MM.1S (cell line): ENCODE measurements around the gene RICTOR.

Experiments used
- DNase-seq: peaks from one replicate; pipeline ENCODE4 v3.0.0-alpha.2; 2015
- H2AFZ ChIP-seq: fragments of 300-600 bp; sonication (generic); 2 replicates; pipeline ENCODE4 v1.6.0; 2016; ENCODE audit warnings: antibody characterized with exemption, low read length
- H3F3A ChIP-seq: fragments of 300-600 bp; sonication (generic); 2 replicates; pipeline ENCODE4 v1.6.1; 2016; ENCODE audit warnings: mild to moderate bottlenecking, antibody characterized with exemption, low read length, moderate library complexity, mixed read lengths; ENCODE audit not compliant: insufficient read depth
- H3K27ac ChIP-seq: fragments of 300-600 bp; sonication (generic); 2 replicates; pipeline ENCODE4 v1.5.1; 2016; ENCODE audit warnings: mild to moderate bottlenecking, low read length
- H3K27me3 ChIP-seq: fragments of 300-600 bp; sonication (generic); replicated peaks from 2 replicates; pipeline ENCODE4 v1.6.0; 2016; ENCODE audit warnings: low read length; ENCODE audit not compliant: insufficient read depth
- H3K36me3 ChIP-seq: fragments of 300-600 bp; sonication (generic); replicated peaks from 2 replicates; pipeline ENCODE4 v1.6.1; 2016; ENCODE audit warnings: mild to moderate bottlenecking, low read length, mixed read lengths; ENCODE audit not compliant: insufficient read depth
- H3K4me1 ChIP-seq: fragments of 300-600 bp; sonication (generic); 2 replicates; pipeline ENCODE4 v1.6.1; 2016; ENCODE audit warnings: low read length, mixed read lengths
- H3K4me2 ChIP-seq: fragments of 300-600 bp; sonication (generic); 2 replicates; pipeline ENCODE4 v1.6.0; 2016; ENCODE audit warnings: low read depth, low read length
- H3K4me3 ChIP-seq: fragments of 300-600 bp; sonication (generic); 2 replicates; pipeline ENCODE4 v1.5.1; 2016; ENCODE audit warnings: low read length, mixed read lengths
- H3K79me2 ChIP-seq: fragments of 300-600 bp; sonication (generic); 2 replicates; pipeline ENCODE4 v1.6.1; 2016; ENCODE audit warnings: mixed run types, low read length, mixed read lengths
- H3K9ac ChIP-seq: fragments of 300-600 bp; sonication (generic); 2 replicates; pipeline ENCODE4 v1.6.1; 2016; ENCODE audit warnings: low read length, mixed read lengths
- H3K9me2 ChIP-seq: fragments of 300-600 bp; sonication (generic); replicated peaks from 2 replicates; pipeline ENCODE4 v1.6.1; 2016; ENCODE audit warnings: mild to moderate bottlenecking, low read length, mixed read lengths; ENCODE audit not compliant: insufficient read depth
- H3K9me3 ChIP-seq: fragments of 300-600 bp; sonication (generic); replicated peaks from 2 replicates; pipeline ENCODE4 v1.6.1; 2016; ENCODE audit warnings: mild to moderate bottlenecking, low read length, mixed read lengths; ENCODE audit not compliant: insufficient read depth
- H4K20me1 ChIP-seq: fragments of 300-600 bp; sonication (generic); 2 replicates; pipeline ENCODE4 v1.6.1; 2016; ENCODE audit warnings: mild to moderate bottlenecking, low read length, moderate library complexity, mixed read lengths; ENCODE audit not compliant: insufficient read depth
- EZH2 ChIP-seq: fragments of 300-600 bp; sonication (generic); optimal IDR thresholded peaks from 2 replicates; pipeline ENCODE3; 2017; ENCODE audit warnings: low read depth, mild to moderate bottlenecking, antibody characterized with exemption, low read length, mixed read lengths
- EZH2phosphoT487 ChIP-seq: fragments of 300-600 bp; sonication (generic); IDR thresholded peaks from 2 replicates; pipeline ENCODE4 v1.6.1; 2018; ENCODE audit warnings: antibody characterized with exemption, low read length
- TF ChIP-seq, protein P1 (sequence below): fragments of 300-600 bp; sonication (generic); IDR thresholded peaks from 2 replicates; pipeline ENCODE4 v1.5.1; 2016; ENCODE audit warnings: antibody characterized with exemption, low read length, mixed read lengths

RICTOR gene

DNA sequence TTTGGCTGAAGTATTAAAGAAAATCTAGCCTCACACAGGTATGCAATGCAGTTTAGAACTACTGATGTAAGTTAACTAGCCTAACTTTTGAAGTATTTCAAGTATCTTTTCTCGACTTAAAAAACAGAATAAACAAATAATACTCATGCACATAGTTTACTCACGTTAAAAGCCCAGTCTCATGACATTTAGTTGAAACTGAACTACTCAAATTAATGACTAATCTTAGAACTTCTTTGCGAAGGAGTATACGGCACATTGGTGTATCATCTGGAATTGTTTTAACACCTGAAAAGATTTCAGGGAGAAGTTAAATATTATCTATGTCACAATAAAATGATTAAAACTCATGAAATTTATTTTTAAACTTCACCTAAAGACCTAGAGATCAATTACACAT is 129.9 kb downstream of the RICTOR start:
- Histone ChIP-seq H3K4me3 (no peak overlapping the region), H3K9me2 (no peaks in the 10 kb centered on the region), H2AFZ (no peak overlapping the region), H3K27me3 (no peaks in the 10 kb centered on the region), H4K20me1 (no peaks in the 10 kb centered on the region), H3K4me1 (no peaks in the 10 kb centered on the region), H3K79me2 (no peaks in the 10 kb centered on the region), H3F3A (no peaks in the 10 kb centered on the region), H3K9ac (no peak overlapping the region), H3K36me3 (peaks cover 12% of the 10 kb centered on the region), H3K9me3 (no peaks in the 10 kb centered on the region), H3K27ac (no peak overlapping the region), H3K4me2 (no peak overlapping the region)
- TF ChIP-seq, protein P1, sequence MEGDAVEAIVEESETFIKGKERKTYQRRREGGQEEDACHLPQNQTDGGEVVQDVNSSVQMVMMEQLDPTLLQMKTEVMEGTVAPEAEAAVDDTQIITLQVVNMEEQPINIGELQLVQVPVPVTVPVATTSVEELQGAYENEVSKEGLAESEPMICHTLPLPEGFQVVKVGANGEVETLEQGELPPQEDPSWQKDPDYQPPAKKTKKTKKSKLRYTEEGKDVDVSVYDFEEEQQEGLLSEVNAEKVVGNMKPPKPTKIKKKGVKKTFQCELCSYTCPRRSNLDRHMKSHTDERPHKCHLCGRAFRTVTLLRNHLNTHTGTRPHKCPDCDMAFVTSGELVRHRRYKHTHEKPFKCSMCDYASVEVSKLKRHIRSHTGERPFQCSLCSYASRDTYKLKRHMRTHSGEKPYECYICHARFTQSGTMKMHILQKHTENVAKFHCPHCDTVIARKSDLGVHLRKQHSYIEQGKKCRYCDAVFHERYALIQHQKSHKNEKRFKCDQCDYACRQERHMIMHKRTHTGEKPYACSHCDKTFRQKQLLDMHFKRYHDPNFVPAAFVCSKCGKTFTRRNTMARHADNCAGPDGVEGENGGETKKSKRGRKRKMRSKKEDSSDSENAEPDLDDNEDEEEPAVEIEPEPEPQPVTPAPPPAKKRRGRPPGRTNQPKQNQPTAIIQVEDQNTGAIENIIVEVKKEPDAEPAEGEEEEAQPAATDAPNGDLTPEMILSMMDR, result no peak
- TF ChIP-seq EZH2phosphoT487, result no peak
- no peak for TF ChIP-seq EZH2
- DNase-seq, result no peak

DNA sequence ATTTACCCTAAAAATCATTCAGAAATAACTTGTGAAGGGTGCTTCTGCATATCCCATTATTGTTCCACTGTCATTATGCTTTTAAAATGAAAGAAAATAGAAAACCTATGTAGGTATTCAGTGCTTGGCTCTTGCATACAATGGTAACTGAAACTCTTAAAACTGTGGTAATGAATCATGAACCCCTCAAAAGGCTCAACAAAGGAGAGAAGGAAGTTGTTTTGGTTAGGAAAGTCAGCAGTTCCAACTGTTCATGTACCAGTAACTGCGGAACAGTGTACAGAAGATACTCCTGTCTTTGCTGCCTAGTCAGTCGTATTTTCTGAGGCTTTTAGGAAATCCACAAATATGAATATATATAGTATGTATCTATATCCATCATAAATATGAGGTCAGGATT is 132.3 kb downstream of the RICTOR start:
- H3K9me3 ChIP-seq, result no peaks in the 10 kb centered on the region
- H2AFZ ChIP-seq, result no peak overlapping the region
- H3K4me3 ChIP-seq, result no peak overlapping the region
- peaks cover 12% of the 10 kb centered on the region for H3K36me3 ChIP-seq
- H4K20me1 ChIP-seq, result no peaks in the 10 kb centered on the region
- no peaks in the 10 kb centered on the region for H3K79me2 ChIP-seq
- no peaks in the 10 kb centered on the region for H3K27me3 ChIP-seq
- no peaks in the 10 kb centered on the region for H3F3A ChIP-seq
- H3K4me1 ChIP-seq, result no peaks in the 10 kb centered on the region
- H3K4me2 ChIP-seq, result no peak overlapping the region
- H3K27ac ChIP-seq, result no peak overlapping the region
- H3K9ac ChIP-seq, result no peak overlapping the region
- no peaks in the 10 kb centered on the region for H3K9me2 ChIP-seq
- DNase-seq, result no peak
- TF ChIP-seq EZH2phosphoT487, result no peak
- TF ChIP-seq, protein P1, result no peak

DNA sequence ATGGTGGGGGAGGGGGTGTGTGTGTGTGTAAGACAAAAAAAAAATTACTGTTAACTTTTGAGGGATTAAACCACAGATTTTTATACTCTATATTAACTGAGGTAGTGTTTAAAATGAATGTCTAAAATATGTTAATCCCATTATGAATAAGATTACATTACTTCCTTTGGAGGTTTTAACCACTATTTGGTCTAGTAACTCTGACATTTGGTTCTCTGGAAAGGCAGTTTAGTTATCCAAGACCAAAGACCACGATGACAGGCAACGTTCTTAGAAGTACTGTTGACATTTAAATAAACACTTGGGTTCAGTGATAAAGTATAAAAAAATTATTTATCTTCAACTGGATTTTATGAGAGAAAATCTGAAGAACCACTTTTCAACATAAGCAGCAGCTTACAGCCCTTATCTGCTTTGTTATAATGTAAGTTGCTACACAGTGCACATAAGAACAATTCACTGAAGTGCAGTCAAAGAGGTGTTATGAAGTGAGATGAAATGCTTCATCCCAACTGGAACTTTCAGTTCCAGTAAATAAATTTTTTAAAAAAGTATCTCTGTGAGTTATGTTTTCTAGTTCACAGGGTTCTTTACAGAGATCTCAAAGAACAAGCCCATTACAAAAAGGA is 133.9 kb downstream of the RICTOR start:
- Histone ChIP-seq H3K27ac (no peak overlapping the region), H3K79me2 (no peaks in the 10 kb centered on the region)

More for the DNA sequence above, 133.9 kb downstream of the RICTOR start:
- Histone ChIP-seq H3K27me3 (no peaks in the 10 kb centered on the region), H3K36me3 (peaks cover 11% of the 10 kb centered on the region), H3K4me2 (no peak overlapping the region), H2AFZ (no peak overlapping the region), H3K4me3 (no peak overlapping the region), H4K20me1 (no peaks in the 10 kb centered on the region), H3K4me1 (no peaks in the 10 kb centered on the region), H3F3A (no peaks in the 10 kb centered on the region), H3K9ac (no peak overlapping the region), H3K9me3 (no peaks in the 10 kb centered on the region), H3K9me2 (no peaks in the 10 kb centered on the region)
- no peak for DNase-seq
- no peak for TF ChIP-seq EZH2
- no peak for TF ChIP-seq EZH2phosphoT487
- TF ChIP-seq, protein P1, result no peak
